Measurements from ENCODE around the gene GZF1. TPM values are rescaled to one million over a fixed set of nuclear protein-coding genes. Genes with fewer than 3 reads are reported as not detected.

GZF1 gene
- total and polyA plus RNA-seq, 4 donors, result 1.6 to 11.0 (median 5.1) TPM

DNA sequence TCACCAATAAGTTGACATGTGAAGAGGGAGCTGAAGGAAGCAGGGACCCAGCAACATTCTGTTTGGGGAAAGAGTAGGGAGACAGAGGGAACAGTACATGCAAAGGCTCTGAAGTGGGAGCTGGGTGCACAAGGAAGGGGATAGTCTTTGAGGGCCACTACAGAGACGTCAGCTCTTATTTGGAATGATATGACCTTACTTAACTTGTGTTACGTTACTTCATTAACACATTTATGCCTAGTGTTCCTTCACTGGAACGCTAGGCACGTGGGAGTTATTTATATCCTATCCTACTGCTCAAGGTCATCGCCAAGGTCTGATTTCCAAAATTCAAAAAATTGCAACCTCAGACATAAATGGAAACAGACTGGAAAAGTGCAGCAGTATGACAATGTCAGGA, 39.1 kb downstream of the GZF1 start:
- Histone ChIP-seq H3K27ac (ENCODE audit: low read depth in 1 of 2, low read length in 2 of 2) (no peak overlapping the region), H3K9me3 (ENCODE audit: control insufficient read depth in 4 of 4, low read length in 3 of 4) (no peaks in the 10 kb centered on the region), H3K9ac (ENCODE audit: low read depth in 1 of 2, low read length in 2 of 2) (no peak overlapping the region), H3K36me3 (ENCODE audit: control insufficient read depth in 4 of 4, insufficient read depth in 3 of 4, low read depth in 1 of 4, low read length in 3 of 4) (peaks cover 0 to 4% (median 3%) of the 10 kb centered on the region in 4 donors), H3K27me3 (ENCODE audit: control insufficient read depth in 4 of 4, insufficient read depth in 4 of 4, low read length in 3 of 4) (no peaks in the 10 kb centered on the region), H3K4me1 (ENCODE audit: control insufficient read depth in 4 of 4, insufficient read depth in 4 of 4, low read length in 3 of 4) (no peaks in the 10 kb centered on the region), H3K4me3 (ENCODE audit: low read depth in 1 of 3, low read length in 3 of 3) (no peak overlapping the region)
- DNase-seq (ENCODE audit: low spot score), result no peak
- TF ChIP-seq YY1 (IDR thresholded peaks at IDR 0.05) (no peak), FOXA1 (IDR thresholded peaks at IDR 0.05) (no peak), EGR1 (IDR thresholded peaks at IDR 0.05; ENCODE audit: low read depth in 2 of 2) (no peak), FOXA2 (IDR thresholded peaks at IDR 0.05) (no peak), RAD21 (IDR thresholded peaks at IDR 0.05) (no peak), SP1 (IDR thresholded peaks at IDR 0.05) (no peak)
- TF ChIP-seq, protein P1, sequence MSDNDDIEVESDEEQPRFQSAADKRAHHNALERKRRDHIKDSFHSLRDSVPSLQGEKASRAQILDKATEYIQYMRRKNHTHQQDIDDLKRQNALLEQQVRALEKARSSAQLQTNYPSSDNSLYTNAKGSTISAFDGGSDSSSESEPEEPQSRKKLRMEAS (IDR thresholded peaks at IDR 0.05), result no peak
- TF ChIP-seq, protein P2, sequence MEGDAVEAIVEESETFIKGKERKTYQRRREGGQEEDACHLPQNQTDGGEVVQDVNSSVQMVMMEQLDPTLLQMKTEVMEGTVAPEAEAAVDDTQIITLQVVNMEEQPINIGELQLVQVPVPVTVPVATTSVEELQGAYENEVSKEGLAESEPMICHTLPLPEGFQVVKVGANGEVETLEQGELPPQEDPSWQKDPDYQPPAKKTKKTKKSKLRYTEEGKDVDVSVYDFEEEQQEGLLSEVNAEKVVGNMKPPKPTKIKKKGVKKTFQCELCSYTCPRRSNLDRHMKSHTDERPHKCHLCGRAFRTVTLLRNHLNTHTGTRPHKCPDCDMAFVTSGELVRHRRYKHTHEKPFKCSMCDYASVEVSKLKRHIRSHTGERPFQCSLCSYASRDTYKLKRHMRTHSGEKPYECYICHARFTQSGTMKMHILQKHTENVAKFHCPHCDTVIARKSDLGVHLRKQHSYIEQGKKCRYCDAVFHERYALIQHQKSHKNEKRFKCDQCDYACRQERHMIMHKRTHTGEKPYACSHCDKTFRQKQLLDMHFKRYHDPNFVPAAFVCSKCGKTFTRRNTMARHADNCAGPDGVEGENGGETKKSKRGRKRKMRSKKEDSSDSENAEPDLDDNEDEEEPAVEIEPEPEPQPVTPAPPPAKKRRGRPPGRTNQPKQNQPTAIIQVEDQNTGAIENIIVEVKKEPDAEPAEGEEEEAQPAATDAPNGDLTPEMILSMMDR (IDR thresholded peaks at IDR 0.05; ENCODE audit: low read depth, low read length, missing input control), result no peak
- TF ChIP-seq, protein P3, sequence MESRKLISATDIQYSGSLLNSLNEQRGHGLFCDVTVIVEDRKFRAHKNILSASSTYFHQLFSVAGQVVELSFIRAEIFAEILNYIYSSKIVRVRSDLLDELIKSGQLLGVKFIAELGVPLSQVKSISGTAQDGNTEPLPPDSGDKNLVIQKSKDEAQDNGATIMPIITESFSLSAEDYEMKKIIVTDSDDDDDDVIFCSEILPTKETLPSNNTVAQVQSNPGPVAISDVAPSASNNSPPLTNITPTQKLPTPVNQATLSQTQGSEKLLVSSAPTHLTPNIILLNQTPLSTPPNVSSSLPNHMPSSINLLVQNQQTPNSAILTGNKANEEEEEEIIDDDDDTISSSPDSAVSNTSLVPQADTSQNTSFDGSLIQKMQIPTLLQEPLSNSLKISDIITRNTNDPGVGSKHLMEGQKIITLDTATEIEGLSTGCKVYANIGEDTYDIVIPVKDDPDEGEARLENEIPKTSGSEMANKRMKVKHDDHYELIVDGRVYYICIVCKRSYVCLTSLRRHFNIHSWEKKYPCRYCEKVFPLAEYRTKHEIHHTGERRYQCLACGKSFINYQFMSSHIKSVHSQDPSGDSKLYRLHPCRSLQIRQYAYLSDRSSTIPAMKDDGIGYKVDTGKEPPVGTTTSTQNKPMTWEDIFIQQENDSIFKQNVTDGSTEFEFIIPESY (IDR thresholded peaks at IDR 0.05), result no peak
- 88% methylated on average over 5 of the region's 5 CpGs for WGBS

DNA sequence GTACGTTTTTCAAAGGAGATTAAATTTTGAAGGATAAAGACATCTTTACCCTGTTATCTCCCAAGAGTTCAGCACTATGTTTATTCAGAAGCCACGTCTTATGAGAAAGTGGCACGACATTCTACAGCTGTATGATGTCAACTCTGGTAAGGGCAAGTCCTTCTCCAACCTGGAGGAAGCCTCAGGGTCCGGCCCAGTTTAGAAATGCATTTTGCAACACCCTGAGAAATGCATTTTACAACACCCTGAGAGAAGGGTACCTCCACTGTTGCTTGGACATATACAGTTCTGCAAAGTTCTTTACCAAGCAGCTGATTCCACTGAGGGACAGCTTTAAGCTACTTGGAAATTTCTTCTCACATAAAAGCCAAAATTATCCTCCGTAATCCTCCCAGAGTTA, 41.8 kb downstream of the GZF1 start:
- peaks cover 2 to 3% (median 3%) of the 10 kb centered on the region in 4 donors for H3K4me1 ChIP-seq (ENCODE audit: control insufficient read depth in 4 of 4, insufficient read depth in 4 of 4, low read length in 3 of 4)
- H3K27me3 ChIP-seq (ENCODE audit: control insufficient read depth in 4 of 4, insufficient read depth in 4 of 4, low read length in 3 of 4), result no peaks in the 10 kb centered on the region
- H3K9ac ChIP-seq (ENCODE audit: low read depth in 1 of 2, low read length in 2 of 2), result no peak overlapping the region
- H3K4me3 ChIP-seq (ENCODE audit: low read depth in 1 of 3, low read length in 3 of 3), result no peak overlapping the region
- no peaks in the 10 kb centered on the region for H3K9me3 ChIP-seq (ENCODE audit: control insufficient read depth in 4 of 4, low read length in 3 of 4)
- H3K36me3 ChIP-seq (ENCODE audit: control insufficient read depth in 4 of 4, insufficient read depth in 3 of 4, low read depth in 1 of 4, low read length in 3 of 4), result peaks cover 0 to 4% (median 3%) of the 10 kb centered on the region in 4 donors
- DNase-seq (ENCODE audit: low spot score), result no peak
- H3K27ac ChIP-seq (ENCODE audit: low read depth in 1 of 2, low read length in 2 of 2), result no peak overlapping the region
- WGBS, result 85% methylated on average over 5 of the region's 5 CpGs
- TF ChIP-seq, protein P3 (IDR thresholded peaks at IDR 0.05), result no peak
- TF ChIP-seq FOXA1 (IDR thresholded peaks at IDR 0.05) (no peak), EGR1 (IDR thresholded peaks at IDR 0.05; ENCODE audit: low read depth in 2 of 2) (no peak), YY1 (IDR thresholded peaks at IDR 0.05) (no peak), RXRA (IDR thresholded peaks at IDR 0.05) (no peak), RAD21 (IDR thresholded peaks at IDR 0.05) (no peak), SP1 (IDR thresholded peaks at IDR 0.05) (no peak), JUND (IDR thresholded peaks at IDR 0.05) (no peak), FOXA2 (IDR thresholded peaks at IDR 0.05) (no peak), TAF1 (conservative IDR thresholded peaks at IDR 0.05) (no peak), HNF4G (IDR thresholded peaks at IDR 0.05) (no peak), HNF4A (conservative IDR thresholded peaks at IDR 0.05) (no peak), NR2F2 (IDR thresholded peaks at IDR 0.05) (no peak), GABPA (IDR thresholded peaks at IDR 0.05 in 1 of 2, conservative IDR thresholded peaks at IDR 0.05 in 1 of 2) (no peak)
- TF ChIP-seq, protein P2 (IDR thresholded peaks at IDR 0.05; ENCODE audit: low read depth, low read length, missing input control), result no peak
- TF ChIP-seq, protein P4, sequence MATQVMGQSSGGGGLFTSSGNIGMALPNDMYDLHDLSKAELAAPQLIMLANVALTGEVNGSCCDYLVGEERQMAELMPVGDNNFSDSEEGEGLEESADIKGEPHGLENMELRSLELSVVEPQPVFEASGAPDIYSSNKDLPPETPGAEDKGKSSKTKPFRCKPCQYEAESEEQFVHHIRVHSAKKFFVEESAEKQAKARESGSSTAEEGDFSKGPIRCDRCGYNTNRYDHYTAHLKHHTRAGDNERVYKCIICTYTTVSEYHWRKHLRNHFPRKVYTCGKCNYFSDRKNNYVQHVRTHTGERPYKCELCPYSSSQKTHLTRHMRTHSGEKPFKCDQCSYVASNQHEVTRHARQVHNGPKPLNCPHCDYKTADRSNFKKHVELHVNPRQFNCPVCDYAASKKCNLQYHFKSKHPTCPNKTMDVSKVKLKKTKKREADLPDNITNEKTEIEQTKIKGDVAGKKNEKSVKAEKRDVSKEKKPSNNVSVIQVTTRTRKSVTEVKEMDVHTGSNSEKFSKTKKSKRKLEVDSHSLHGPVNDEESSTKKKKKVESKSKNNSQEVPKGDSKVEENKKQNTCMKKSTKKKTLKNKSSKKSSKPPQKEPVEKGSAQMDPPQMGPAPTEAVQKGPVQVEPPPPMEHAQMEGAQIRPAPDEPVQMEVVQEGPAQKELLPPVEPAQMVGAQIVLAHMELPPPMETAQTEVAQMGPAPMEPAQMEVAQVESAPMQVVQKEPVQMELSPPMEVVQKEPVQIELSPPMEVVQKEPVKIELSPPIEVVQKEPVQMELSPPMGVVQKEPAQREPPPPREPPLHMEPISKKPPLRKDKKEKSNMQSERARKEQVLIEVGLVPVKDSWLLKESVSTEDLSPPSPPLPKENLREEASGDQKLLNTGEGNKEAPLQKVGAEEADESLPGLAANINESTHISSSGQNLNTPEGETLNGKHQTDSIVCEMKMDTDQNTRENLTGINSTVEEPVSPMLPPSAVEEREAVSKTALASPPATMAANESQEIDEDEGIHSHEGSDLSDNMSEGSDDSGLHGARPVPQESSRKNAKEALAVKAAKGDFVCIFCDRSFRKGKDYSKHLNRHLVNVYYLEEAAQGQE (IDR thresholded peaks at IDR 0.05), result no peak
- TF ChIP-seq, protein P1 (IDR thresholded peaks at IDR 0.05), result no peak
- TF ChIP-seq, protein P5, sequence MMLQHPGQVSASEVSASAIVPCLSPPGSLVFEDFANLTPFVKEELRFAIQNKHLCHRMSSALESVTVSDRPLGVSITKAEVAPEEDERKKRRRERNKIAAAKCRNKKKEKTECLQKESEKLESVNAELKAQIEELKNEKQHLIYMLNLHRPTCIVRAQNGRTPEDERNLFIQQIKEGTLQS (IDR thresholded peaks at IDR 0.05), result no peak

Data from liver (tissue), 9 donors.